GDM1 (cell line): Measurements from ENCODE around the gene CENPP.

Experiments
- DNase-seq: peaks from one replicate; lab custom pipeline; 2025; lab: John Stamatoyannopoulos, UW

Gene CENPP

GRCh38 chr9:92639791-92640271 is 314.1 kb downstream of the CENPP start:
- no peak for DNase-seq

DNA sequence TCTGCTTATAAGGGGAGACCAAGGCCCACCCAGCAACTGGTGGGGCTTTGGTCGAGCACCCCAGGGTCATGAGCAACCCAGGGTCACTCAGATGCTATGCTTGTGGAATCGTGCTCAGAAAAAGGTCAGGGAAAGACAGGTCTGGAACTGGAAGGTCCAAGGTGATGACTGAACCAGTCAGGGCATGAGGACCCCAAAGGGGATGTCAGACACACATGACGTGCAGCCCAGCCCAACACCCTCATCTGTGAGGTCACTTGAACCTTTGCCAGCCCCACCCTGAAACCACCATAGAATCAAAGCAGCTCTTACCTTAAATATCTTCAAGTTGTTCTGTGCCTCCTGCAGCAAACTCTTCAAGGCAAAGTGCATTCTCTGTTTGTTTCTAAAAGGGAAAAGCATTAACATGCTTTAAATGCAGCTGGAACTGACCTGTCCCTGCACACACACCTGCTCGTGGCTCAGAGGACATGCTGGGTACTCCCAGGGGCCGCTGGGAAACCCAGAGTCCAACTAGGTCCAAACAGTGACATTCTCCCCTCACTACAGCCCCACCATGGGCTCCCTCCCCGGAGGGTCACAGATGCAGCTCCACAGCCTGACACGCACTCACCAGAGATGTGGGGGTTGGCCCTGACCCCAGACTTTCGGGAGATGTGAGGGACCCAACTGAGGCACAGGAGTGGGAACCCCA is 314.8 kb downstream of the CENPP start:
- DNase-seq, result no peak

DNA sequence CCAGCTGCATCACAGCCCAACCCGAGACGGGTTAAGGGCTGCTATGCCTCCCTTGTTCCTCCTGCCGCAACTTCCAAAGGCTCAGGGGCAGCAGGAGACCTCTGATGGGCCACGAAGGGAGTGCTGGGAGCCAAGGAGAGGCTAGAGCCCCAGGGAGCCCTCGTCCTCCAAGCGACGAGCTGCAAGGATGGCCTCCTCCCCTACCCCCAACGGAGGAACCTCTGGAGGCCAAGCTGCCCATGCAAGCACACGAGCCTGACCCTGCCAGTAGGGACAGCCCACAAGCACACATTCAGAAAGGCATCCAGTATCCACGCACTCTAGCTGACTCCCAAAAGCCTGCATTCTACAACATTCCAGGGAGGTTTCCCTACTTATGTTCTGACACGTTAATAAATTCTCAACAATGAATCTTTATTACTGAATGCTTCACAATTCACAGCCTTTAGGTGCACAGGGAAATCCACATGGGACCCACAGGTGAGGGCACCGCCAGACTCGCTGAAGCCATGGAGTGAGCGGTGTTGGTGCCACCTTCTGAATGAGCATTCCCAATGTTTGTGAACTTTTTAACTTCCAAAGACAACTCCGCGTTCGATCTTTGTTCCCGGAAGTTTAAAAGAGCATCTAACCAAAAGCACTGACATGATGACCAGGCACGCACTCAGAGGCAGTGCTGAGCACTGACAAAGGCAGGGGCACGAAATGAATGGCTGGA is 315.5 kb downstream of the CENPP start:
- no peak for DNase-seq

GRCh38 chr9:92642041-92642451 is 316.3 kb downstream of the CENPP start:
- DNase-seq, result no peak

- no peak for DNase-seq
Observed at GRCh38 chr9:92642564-92642963, 316.8 kb downstream of the CENPP start.

GRCh38 chr9:92644278-92644677 is 318.5 kb downstream of the CENPP start:
- no peak for DNase-seq

DNA sequence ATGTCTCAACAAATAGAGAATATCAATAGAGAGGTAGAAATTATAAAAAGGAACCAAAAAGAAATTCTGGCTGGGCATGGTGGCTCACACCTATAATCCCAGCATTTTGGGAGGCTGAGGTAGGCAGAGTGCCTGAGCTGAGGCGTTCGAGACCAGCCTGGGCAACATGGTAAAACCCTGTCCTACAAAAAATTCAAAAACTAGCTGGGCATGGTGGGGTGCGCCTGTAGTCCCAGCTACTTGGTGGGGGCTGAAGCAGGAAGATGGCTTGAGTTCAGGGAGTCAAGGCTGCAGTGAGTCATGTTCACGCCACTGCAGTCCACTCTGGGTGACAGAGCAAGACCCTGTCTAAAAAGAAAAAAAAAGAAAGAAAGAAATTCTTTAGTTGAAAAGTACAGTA is 319.3 kb downstream of the CENPP start:
- DNase-seq, result no peak

- DNase-seq, result no peak
Observed at GRCh38 chr9:92647671-92648473, 322.1 kb downstream of the CENPP start.

DNA sequence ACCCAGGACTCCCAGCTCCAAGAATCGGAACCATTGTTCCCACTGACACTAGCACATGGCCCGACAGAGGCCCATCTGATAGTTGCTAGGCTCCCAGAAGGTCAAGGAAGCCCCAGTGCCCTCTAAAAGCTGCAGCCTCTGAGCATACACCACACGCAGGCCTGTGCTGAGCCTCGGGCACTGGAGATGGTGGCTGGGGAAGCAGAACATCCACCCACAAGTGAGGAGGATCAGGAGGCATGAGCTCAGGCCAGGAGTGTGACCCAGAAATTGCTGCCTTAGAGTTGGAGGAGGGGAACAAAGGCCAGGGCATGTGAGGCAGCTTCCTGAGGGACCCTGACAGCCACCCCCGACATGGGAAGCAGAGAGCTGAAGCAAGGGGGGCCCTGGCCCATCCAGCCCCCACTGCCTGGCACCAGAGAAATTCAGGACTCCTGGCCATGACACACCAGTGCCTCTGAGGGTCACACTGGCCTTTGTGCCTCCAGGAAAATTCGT is 322.8 kb downstream of the CENPP start:
- no peak for DNase-seq

DNA sequence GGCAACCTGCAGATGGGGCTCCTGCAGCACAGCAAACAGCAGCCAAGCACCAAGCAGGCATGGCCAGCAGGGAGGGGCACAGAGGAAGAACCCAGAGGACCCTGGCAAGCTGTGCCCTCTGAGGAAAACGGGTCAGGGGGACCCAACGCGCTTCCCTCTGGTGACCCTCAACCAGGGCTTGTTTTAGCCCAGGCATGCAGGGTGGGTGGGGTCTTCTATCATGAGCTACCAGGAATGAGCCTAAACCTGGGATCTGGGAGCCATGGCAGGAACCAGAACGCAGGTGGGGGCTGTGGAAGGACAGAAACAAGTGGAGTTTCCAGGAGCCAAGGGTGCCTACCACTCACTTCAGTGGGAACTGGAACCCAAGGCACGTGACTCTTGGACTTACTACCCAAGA is 323.3 kb downstream of the CENPP start:
- DNase-seq, result no peak

DNA sequence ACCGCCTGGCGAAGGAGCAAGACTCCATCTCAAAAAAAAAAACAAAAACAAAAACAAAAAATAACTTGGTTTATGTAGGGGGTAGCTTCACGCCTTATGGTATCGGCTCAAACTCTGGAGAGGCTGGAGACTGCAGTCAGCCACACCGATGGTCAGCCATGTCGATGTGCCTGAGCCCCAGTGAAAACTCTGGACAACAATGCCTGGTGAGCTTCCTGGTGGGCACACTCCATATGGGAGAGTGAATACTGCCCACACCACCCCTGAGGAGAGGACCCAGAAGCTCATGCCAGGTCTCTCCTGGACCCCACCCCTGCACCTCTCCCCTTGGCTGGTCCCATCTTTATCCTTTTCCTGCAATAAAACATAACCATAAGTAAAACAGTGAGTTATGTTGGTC is 324.5 kb downstream of the CENPP start:
- DNase-seq, result no peak

- no peak for DNase-seq
Observed at GRCh38 chr9:92650839-92651621, 325.3 kb downstream of the CENPP start.

DNA sequence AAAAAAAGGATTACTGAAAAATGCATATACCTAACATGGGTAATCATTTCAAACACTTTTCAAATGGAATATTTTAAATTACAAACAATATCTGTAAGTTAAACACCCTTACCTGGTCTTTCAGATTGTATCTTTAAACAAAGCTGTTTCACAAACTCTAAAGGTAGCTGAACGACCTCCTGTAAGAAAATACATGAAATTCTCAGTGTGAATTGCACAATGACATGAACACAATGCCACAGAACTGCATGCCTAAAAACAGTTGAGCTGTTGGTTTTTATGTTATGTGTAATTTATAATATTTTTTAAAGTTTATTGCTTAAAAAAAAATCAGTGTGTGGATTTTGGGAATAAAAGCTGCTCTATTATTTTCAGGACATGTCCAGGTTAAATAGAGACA is 326.7 kb downstream of the CENPP start:
- DNase-seq, result no peak

- DNase-seq, result no peak
Observed at GRCh38 chr9:92654481-92655301, 328.9 kb downstream of the CENPP start.

GRCh38 chr9:92655366-92655765 is 329.6 kb downstream of the CENPP start:
- no peak for DNase-seq

DNA sequence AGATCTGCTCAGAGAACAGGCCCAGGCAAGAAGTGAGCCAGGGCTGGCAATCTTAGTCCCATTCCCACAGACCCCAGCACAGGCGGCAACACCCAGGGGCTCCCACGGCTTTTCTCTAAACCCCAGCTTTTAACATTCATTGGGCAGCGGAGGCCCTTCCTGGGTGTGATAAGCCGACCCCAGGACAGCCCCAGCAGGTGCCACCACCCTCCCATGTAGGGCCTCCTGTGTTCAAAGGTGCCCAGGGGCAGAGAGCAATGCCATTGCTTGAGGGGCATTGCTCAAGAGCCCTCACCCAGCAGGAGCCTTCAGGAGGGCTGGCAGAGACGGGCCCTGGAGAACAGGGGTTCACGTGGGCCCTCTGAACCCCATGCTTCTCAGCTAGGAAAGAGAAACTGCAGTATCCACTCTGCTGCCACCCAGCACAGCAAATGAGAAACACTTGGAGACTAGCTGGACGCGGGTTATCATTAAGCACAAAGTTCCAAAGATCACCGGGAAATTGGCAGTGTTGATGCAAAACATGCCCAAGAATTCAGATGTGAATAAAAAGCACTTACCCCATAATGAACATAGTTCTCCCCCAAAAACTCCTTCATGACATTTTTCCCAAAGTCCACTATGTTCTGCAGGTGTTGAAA is 330.3 kb downstream of the CENPP start:
- no peak for DNase-seq

GRCh38 chr9:92656537-92656925 is 330.8 kb downstream of the CENPP start:
- no peak for DNase-seq

DNA sequence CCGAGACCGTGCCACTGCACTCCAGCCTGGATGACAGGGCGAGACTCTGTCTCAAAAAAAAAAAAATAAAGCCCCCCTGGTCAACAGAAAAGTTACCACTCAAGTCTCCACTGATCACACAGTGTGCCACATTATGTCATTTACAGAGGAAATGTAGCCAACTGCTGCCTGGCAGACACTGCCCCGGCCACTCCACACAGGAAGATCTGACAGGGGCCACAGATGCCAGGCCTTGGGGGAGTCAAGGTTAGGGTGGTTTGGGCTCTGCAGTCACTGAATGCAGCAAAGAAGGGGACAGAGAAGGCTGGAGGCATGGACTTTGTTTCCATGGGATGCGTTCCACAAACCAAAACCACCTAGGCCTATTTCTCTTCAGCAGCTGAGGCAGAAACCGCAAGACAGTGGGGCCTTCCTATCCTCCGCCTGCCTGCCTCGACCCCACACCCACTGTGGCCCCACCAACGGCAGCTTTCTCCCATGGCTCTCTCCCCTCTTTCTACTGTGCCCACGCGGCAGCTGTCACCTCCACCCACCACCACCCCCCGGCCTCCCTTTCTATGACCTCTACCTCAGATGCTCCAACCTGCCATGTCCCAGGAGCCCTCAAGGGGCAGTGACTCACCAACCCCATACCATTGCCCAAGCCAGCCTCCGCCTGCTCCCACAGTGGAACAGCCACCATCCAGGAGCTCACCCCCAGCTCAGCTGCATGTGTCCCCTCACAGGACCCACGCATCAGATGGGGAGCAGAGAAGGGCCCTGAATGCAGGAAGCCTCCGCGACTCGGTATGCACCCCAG is 331.7 kb downstream of the CENPP start:
- DNase-seq, result no peak

DNA sequence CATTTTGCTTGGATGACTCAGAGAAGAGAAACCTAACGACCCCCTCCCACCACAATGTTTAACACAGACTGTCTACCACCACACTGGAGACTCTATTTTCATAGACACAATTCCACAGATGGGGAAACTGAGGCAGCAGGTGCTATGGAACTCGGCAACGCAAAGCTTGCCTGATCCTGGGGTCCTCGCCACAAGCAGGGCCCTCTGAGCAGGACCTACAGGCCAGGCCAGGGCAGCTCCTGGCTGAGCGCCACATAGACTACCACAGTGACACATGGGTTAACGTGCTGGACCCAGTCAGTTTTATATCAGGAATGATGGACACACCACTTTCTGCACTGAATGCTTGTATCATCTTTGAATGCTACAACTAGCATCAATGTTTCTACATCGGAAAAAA is 332.4 kb downstream of the CENPP start:
- no peak for DNase-seq

GRCh38 chr9:92658611-92659010 is 332.9 kb downstream of the CENPP start:
- DNase-seq, result no peak
